A549 treated with RU486 at 1 μM for 4 hours (cell line): ENCODE measurements around the gene SRMS. TPM values are rescaled to one million over a fixed set of nuclear protein-coding genes. Genes with fewer than 3 reads are reported as not detected.

Source experiments
- total RNA-seq: library from RNA; stranded (reverse); fragments of 200-300 nt; extraction: Qiagen RNA extraction; gene quantifications from 5 replicates; pipeline ENCODE4 v1.2.3, GENCODE V29; 2022; ENCODE audit warnings: low read depth

SRMS gene
- not detected in 5 replicates for total RNA-seq

GRCh38 chr20:63547725-63548480, at the start of gene SRMS:
Gene SRMS, minus strand, starts transcription at chr20:63547749. Its CDS starts 286 bp downstream, at chr20:63547463.

GRCh38 chr20:63574156-63574828, 26.7 kb upstream of the SRMS start, which contains the start of gene HELZ2:
Gene HELZ2, minus strand, starts transcription at chr20:63574239. Its CDS starts 1,854 bp downstream, at chr20:63572385.

GRCh38 chr20:63553933-63554290, 6.4 kb upstream of the SRMS start, which contains the start of gene FNDC11:
Gene FNDC11, plus strand, starts transcription at chr20:63554159. Its CDS starts 1,505 bp downstream, at chr20:63555664.

GRCh38 chr20:63536997-63537524, 10.5 kb downstream of the SRMS start, which contains the start of gene PTK6:
Gene PTK6, minus strand, starts transcription at chr20:63537376. Its CDS starts 62 bp downstream, at chr20:63537314.

GRCh38 chr20:63520504-63520933, 27.0 kb downstream of the SRMS start, which contains the start of gene PPDPF:
Gene PPDPF, plus strand, starts transcription at chr20:63520765. Its CDS starts 544 bp downstream, at chr20:63521309.

GRCh38 chr20:63498960-63499337, 48.6 kb downstream of the SRMS start, which contains the start of gene EEF1A2:
Gene EEF1A2, minus strand, starts transcription at chr20:63499083. Its CDS starts 1,320 bp downstream, at chr20:63497763.

Other genes with a start within 250 kb of the SRMS start
- 0.15 to 0.37 TPM (median 0.22 TPM) in 5 replicates for gene CHRNA4, start 186.4 kb downstream of the SRMS start, total RNA-seq
- 0.49 to 1.3 TPM (median 0.60 TPM) in 5 replicates for gene KCNQ2, start 75.1 kb downstream of the SRMS start, total RNA-seq
- gene EEF1A2, start 48.7 kb downstream of the SRMS start, total RNA-seq, result 134 to 157 TPM (median 155 TPM) in 5 replicates
- 281 to 345 TPM (median 335 TPM) in 5 replicates for gene PPDPF, start 27.0 kb downstream of the SRMS start, total RNA-seq
- 1.8 to 3.3 TPM (median 2.4 TPM) in 5 replicates for gene PTK6, start 10.4 kb downstream of the SRMS start, total RNA-seq
- gene FNDC11, start 6.4 kb upstream of the SRMS start, total RNA-seq, result 0.18 to 0.29 TPM (median 0.22 TPM) in 4 of 5 replicates, not detected in the other
- 6.6 to 10.8 TPM (median 9.3 TPM) in 5 replicates for gene HELZ2, start 26.5 kb upstream of the SRMS start, total RNA-seq
- gene GMEB2, start 79.4 kb upstream of the SRMS start, total RNA-seq, result 8.0 to 10.7 TPM (median 9.8 TPM) in 5 replicates
- gene STMN3, start 105.7 kb upstream of the SRMS start, total RNA-seq, result 6.7 to 10.3 TPM (median 9.8 TPM) in 5 replicates
- gene RTEL1, start 110.6 kb upstream of the SRMS start, total RNA-seq, result 3.7 to 7.4 TPM (median 5.8 TPM) in 5 replicates
- gene TNFRSF6B, start 148.9 kb upstream of the SRMS start, total RNA-seq, result 0.46 to 1.2 TPM (median 0.60 TPM) in 5 replicates
- gene ARFRP1, start 160.2 kb upstream of the SRMS start, total RNA-seq, result 26.6 to 39.0 TPM (median 32.9 TPM) in 5 replicates
- gene ZGPAT, start 160.3 kb upstream of the SRMS start, total RNA-seq, result 18.7 to 27.3 TPM (median 26.3 TPM) in 5 replicates
- 3.3 to 10.2 TPM (median 8.5 TPM) in 5 replicates for gene LIME1, start 188.9 kb upstream of the SRMS start, total RNA-seq
- gene SLC2A4RG, start 192.0 kb upstream of the SRMS start, total RNA-seq, result 57.0 to 107 TPM (median 91.7 TPM) in 5 replicates